HG03575 (cell line): ENCODE results near the gene ZNRD2.

Source experiments
- ATAC-seq: cut with Tn5 transposase; IDR thresholded peaks from one replicate; pipeline ENCODE4 v1.9.1; 2021; ENCODE audit not compliant: unreplicated experiment, insufficient number of reproducible peaks, low FRiP score; ENCODE audit errors: extremely low read depth

Gene ZNRD2

GRCh38 chr11:65580031-65580692, 9.9 kb downstream of the ZNRD2 start:
- ATAC-seq, result no peak

- ATAC-seq, result no peak
Measured at GRCh38 chr11:65580756-65581155, 10.5 kb downstream of the ZNRD2 start.

- no peak for ATAC-seq
Measured at GRCh38 chr11:65581928-65582327, 11.7 kb downstream of the ZNRD2 start.

- no peak for ATAC-seq
Measured at GRCh38 chr11:65583589-65583988, 13.3 kb downstream of the ZNRD2 start.

- ATAC-seq, result no peak
Measured at GRCh38 chr11:65584106-65584505, 13.8 kb downstream of the ZNRD2 start.

GRCh38 chr11:65584723-65585171, 14.5 kb downstream of the ZNRD2 start:
- no peak for ATAC-seq

GRCh38 chr11:65585396-65586246, 15.3 kb downstream of the ZNRD2 start:
- ATAC-seq, result no peak

GRCh38 chr11:65586247-65586630, 16.0 kb downstream of the ZNRD2 start:
- ATAC-seq, result no peak

GRCh38 chr11:65586676-65587075, 16.4 kb downstream of the ZNRD2 start:
- ATAC-seq, result no peak

GRCh38 chr11:65588199-65589054, 18.1 kb downstream of the ZNRD2 start:
- peak; percentile 40 for ATAC-seq

GRCh38 chr11:65589444-65590239, 19.4 kb downstream of the ZNRD2 start:
- no peak for ATAC-seq

GRCh38 chr11:65590240-65590738, 20.0 kb downstream of the ZNRD2 start:
- ATAC-seq, result no peak

GRCh38 chr11:65591939-65592857, 21.9 kb downstream of the ZNRD2 start:
- no peak for ATAC-seq

- ATAC-seq, result no peak
Measured at GRCh38 chr11:65592858-65593517, 22.7 kb downstream of the ZNRD2 start.

GRCh38 chr11:65593518-65594414, 23.5 kb downstream of the ZNRD2 start:
- no peak for ATAC-seq

- ATAC-seq, result no peak
Measured at GRCh38 chr11:65595131-65595530, 24.9 kb downstream of the ZNRD2 start.
